HuH-7.5 (cell line): Measurements from ENCODE around the gene FAM3B.

ENCODE experiments used
- DNase-seq: peaks from one replicate; pipeline ENCODE4 v3.0.0; 2011; ENCODE audit warnings: low spot score

Gene FAM3B

GRCh38 chr21:41368735-41369104 is 52.1 kb downstream of the FAM3B start:
- DNase-seq = no peak

- DNase-seq = peak; percentile 29
Observed at GRCh38 chr21:41369105-41369919, 52.7 kb downstream of the FAM3B start.

- DNase-seq = peak; percentile 47
Observed at GRCh38 chr21:41369920-41370839, 53.6 kb downstream of the FAM3B start.

GRCh38 chr21:41370840-41371684 is 54.5 kb downstream of the FAM3B start:
- DNase-seq = no peak

GRCh38 chr21:41371685-41372030 is 55.1 kb downstream of the FAM3B start:
- DNase-seq = no peak

GRCh38 chr21:41373253-41373652 is 56.7 kb downstream of the FAM3B start:
- DNase-seq = no peak

GRCh38 chr21:41373763-41374162 is 57.2 kb downstream of the FAM3B start:
- no peak for DNase-seq

GRCh38 chr21:41374177-41374712 is 57.6 kb downstream of the FAM3B start:
- no peak for DNase-seq

- DNase-seq = no peak
Observed at GRCh38 chr21:41374867-41375533, 58.4 kb downstream of the FAM3B start.

- no peak for DNase-seq
Observed at GRCh38 chr21:41375875-41376274, 59.3 kb downstream of the FAM3B start.

GRCh38 chr21:41377715-41378114 is 61.1 kb downstream of the FAM3B start:
- DNase-seq = no peak

- DNase-seq = no peak
Observed at GRCh38 chr21:41378849-41379248, 62.2 kb downstream of the FAM3B start.

- DNase-seq = no peak
Observed at GRCh38 chr21:41379901-41380300, 63.3 kb downstream of the FAM3B start.

- no peak for DNase-seq
Observed at GRCh38 chr21:41381731-41382130, 65.1 kb downstream of the FAM3B start.

- no peak for DNase-seq
Observed at GRCh38 chr21:41387042-41387819, 70.6 kb downstream of the FAM3B start.

- DNase-seq = no peak
Observed at GRCh38 chr21:41387824-41388223, 71.2 kb downstream of the FAM3B start.

- no peak for DNase-seq
Observed at GRCh38 chr21:41388259-41388658, 71.7 kb downstream of the FAM3B start.

GRCh38 chr21:41390043-41390639 is 73.5 kb downstream of the FAM3B start:
- DNase-seq = no peak

- no peak for DNase-seq
Observed at GRCh38 chr21:41393876-41394465, 77.4 kb downstream of the FAM3B start.

GRCh38 chr21:41396558-41397075 is 80.0 kb downstream of the FAM3B start:
- no peak for DNase-seq
